Stomach (tissue), 9 donors: ENCODE data around the gene NMT1. TPM values are rescaled to one million over a fixed set of nuclear protein-coding genes. Genes with fewer than 3 reads are reported as not detected.

Experiments
- DNase-seq, 2 donors: peaks; one replicate each; pipeline versions ENCODE4 v3.0.0 to v3.0.0-alpha.2; 2013 to 2019
- H3K27ac ChIP-seq, 5 donors: fragments of 200-600 bp in 4 of 5; sonication (generic) in 4 of 5; one replicate each; pipeline ENCODE4 v1.5.1; 2013 to 2019; ENCODE audit warnings: mild to moderate bottlenecking in 1 of 5, moderate library complexity in 1 of 5
- H3K27me3 ChIP-seq, 3 donors: fragments of 200-600 bp; sonication (generic); one replicate each; pipeline ENCODE4 v1.5.1; 2017 to 2019; ENCODE audit warnings: mixed run types in 1 of 3
- H3K36me3 ChIP-seq, 4 donors: fragments of 200-600 bp; sonication (generic); 1 replicate in 3 of 4; 2 replicates in 1 of 4; pipeline ENCODE4 v1.5.1; 2016 to 2019
- H3K4me1 ChIP-seq, 4 donors: fragments of 200-600 bp; sonication (generic); one replicate each; pipeline ENCODE4 v1.5.1; 2016 to 2019
- H3K4me3 ChIP-seq, 4 donors: fragments of 200-600 bp; sonication (generic) in 3 of 4; one replicate each; pipeline ENCODE4 v1.5.1; 2016 to 2019; ENCODE audit warnings: mild to moderate bottlenecking in 1 of 4
- H3K9me3 ChIP-seq, 4 donors: fragments of 200-600 bp; sonication (generic); one replicate each; pipeline ENCODE4 v1.5.1; 2016 to 2019
- CTCF ChIP-seq, 7 experiments: fragments of 450-650 bp in 4 of 7; fragments of 200-600 bp in 3 of 7; sonication (generic) in 3 of 7; IDR thresholded peaks; one replicate each; pipeline ENCODE4 v1.5.1; 2016 to 2019; ENCODE audit warnings: antibody characterized with exemption in 7 of 7, control low read depth in 2 of 7, mild to moderate bottlenecking in 1 of 7
- EP300 ChIP-seq: sonication (generic); formaldehyde crosslinking; IDR thresholded peaks from one replicate; pipeline ENCODE4 v1.6.1; 2017; ENCODE audit warnings: antibody characterized with exemption
- POLR2A ChIP-seq, 4 donors: fragments of 450-650 bp; IDR thresholded peaks; one replicate each; pipeline ENCODE4 v1.6.1; 2016; ENCODE audit warnings: antibody characterized with exemption in 4 of 4, control low read depth in 2 of 4, mild to moderate bottlenecking in 1 of 4, moderate library complexity in 1 of 4
- POLR2AphosphoS5 ChIP-seq, 3 donors: sonication (generic); formaldehyde crosslinking; IDR thresholded peaks; one replicate each; pipeline ENCODE4 v1.6.1; 2016; ENCODE audit warnings: antibody characterized with exemption in 3 of 3
- WGBS, 5 donors: extraction: QIAGEN DNeasy Blood & Tissue Kit in 3 of 5; methylation state at CpG; one replicate each; pipeline versions ENCODE4 v1.1.5 to v1.1.7; 2013 to 2018; 5-methylcytosine and 5-hydroxymethylcytosine counted together
- intact Hi-C: fragments of 100-400 bp; cut with DNase I; formaldehyde crosslinking; loops from one replicate; pipeline ENCODE4 v1.15.1; 2023; ENCODE audit warnings: low total_unique reads
- polyA plus RNA-seq, 3 donors: library from polyadenylated mRNA; stranded (reverse); fragments of 200-250 nt; gene quantifications; one replicate each; pipeline ENCODE4 v1.2.3, GENCODE V29; 2013
- total RNA-seq, 5 donors: library from RNA; depleted of rRNA; stranded (reverse); fragments of >200 nt; gene quantifications; one replicate each; pipeline versions ENCODE4 v1.1.0 to v1.2.3, GENCODE V29; 2014 to 2016
- donor health status: healthy with polysubstance abuse.
- donor health status: Bipolar disorder and iron deficiency.
- donor health status: healthy.

NMT1 gene
- total and polyA plus RNA-seq, 8 donors, result 23.3 to 230 (median 73.5) TPM

GRCh38 chr17:45127548-45128300 is 66.6 kb downstream of the NMT1 start:
- H3K36me3 ChIP-seq, result no peaks in the 10 kb centered on the region
- H3K9me3 ChIP-seq, result no peaks in the 10 kb centered on the region
- peak; percentile 88 to 89 for DNase-seq
- peak overlapping the region in 2 of 4 donors; percentile 10 to 13 for H3K4me3 ChIP-seq
- no peaks in the 10 kb centered on the region for H3K27me3 ChIP-seq
- H3K4me1 ChIP-seq, result peaks cover 65 to 86% (median 79%) of the 10 kb centered on the region in 4 donors
- 21 to 48% (median 21%) methylated on average over 18 to 20 of the region's 20 CpGs for WGBS, 5 donors
- intact Hi-C loops, result no loop called here
- peak overlapping the region; percentile 83 to 99 (median 96) for H3K27ac ChIP-seq
- TF ChIP-seq POLR2AphosphoS5 (IDR thresholded peaks at IDR 0.05), result peak in 1 of 3 donors; percentile 36
- TF ChIP-seq POLR2A (IDR thresholded peaks at IDR 0.05), result no peak

- no peaks in the 10 kb centered on the region for H3K27me3 ChIP-seq
- H3K27ac ChIP-seq, result peak overlapping the region; percentile 83 to 99 (median 96)
- H3K4me1 ChIP-seq, result peaks cover 59 to 84% (median 76%) of the 10 kb centered on the region in 4 donors
- H3K9me3 ChIP-seq, result no peaks in the 10 kb centered on the region
- DNase-seq, result no peak
- peak overlapping the region in 2 of 4 donors; percentile 10 to 13 for H3K4me3 ChIP-seq
- TF ChIP-seq EP300 (no peak), POLR2AphosphoS5 (IDR thresholded peaks at IDR 0.05) (no peak), POLR2A (IDR thresholded peaks at IDR 0.05) (no peak), CTCF (IDR thresholded peaks at IDR 0.05) (no peak)
- H3K36me3 ChIP-seq, result no peaks in the 10 kb centered on the region
- intact Hi-C loops, result no loop called here
- 77 to 87% (median 81%) methylated on average over 4 to 5 of the region's 5 CpGs for WGBS, 5 donors
Measured at GRCh38 chr17:45128331-45128730, 67.2 kb downstream of the NMT1 start.

GRCh38 chr17:45128989-45129388 is 67.9 kb downstream of the NMT1 start:
- no peak overlapping the region for H3K4me3 ChIP-seq
- 93 to 99% (median 97%) methylated on average over 2 of the region's 2 CpGs for WGBS, 5 donors
- intact Hi-C loops, result no loop called here
- peaks cover 52 to 78% (median 69%) of the 10 kb centered on the region in 4 donors for H3K4me1 ChIP-seq
- TF ChIP-seq POLR2AphosphoS5 (IDR thresholded peaks at IDR 0.05), result no peak
- TF ChIP-seq CTCF (IDR thresholded peaks at IDR 0.05), result no peak
- no peak for TF ChIP-seq POLR2A (IDR thresholded peaks at IDR 0.05)
- TF ChIP-seq EP300, result no peak
- H3K27ac ChIP-seq, result peak overlapping the region; percentile 83 to 99 (median 96)
- H3K27me3 ChIP-seq, result no peaks in the 10 kb centered on the region
- H3K36me3 ChIP-seq, result no peaks in the 10 kb centered on the region
- DNase-seq, result no peak
- H3K9me3 ChIP-seq, result no peaks in the 10 kb centered on the region

- Histone ChIP-seq H3K27me3 (no peaks in the 10 kb centered on the region), H3K9me3 (no peaks in the 10 kb centered on the region), H3K4me1 (peaks cover 47 to 73% (median 64%) of the 10 kb centered on the region in 4 donors), H3K27ac (peak overlapping the region; percentile 55 to 99 (median 96)), H3K4me3 (no peak overlapping the region), H3K36me3 (no peaks in the 10 kb centered on the region)
- DNase-seq, result peak in 1 of 2 donors; percentile 60
- TF ChIP-seq POLR2A (IDR thresholded peaks at IDR 0.05) (no peak), POLR2AphosphoS5 (IDR thresholded peaks at IDR 0.05) (peak; percentile 41 to 77 (median 70))
- 69 to 83% (median 75%) methylated on average over 3 to 10 of the region's 10 CpGs for WGBS, 5 donors
- intact Hi-C loops, result no loop called here
Measured at GRCh38 chr17:45129426-45129939, 68.4 kb downstream of the NMT1 start.

- Histone ChIP-seq H3K27me3 (no peaks in the 10 kb centered on the region), H3K9me3 (no peaks in the 10 kb centered on the region), H3K36me3 (no peaks in the 10 kb centered on the region), H3K4me3 (peak overlapping the region in 3 of 4 donors; percentile 88 to 94 (median 93)), H3K4me1 (peaks cover 45 to 73% (median 65%) of the 10 kb centered on the region in 4 donors), H3K27ac (peak overlapping the region; percentile 55 to 99 (median 96))
- TF ChIP-seq CTCF (IDR thresholded peaks at IDR 0.05), result no peak
- peak in 2 of 3 donors; percentile 47 to 54 for TF ChIP-seq POLR2AphosphoS5 (IDR thresholded peaks at IDR 0.05)
- WGBS, 5 donors, result 50 to 67% (median 62%) methylated on average over 7 to 13 of the region's 13 CpGs
- intact Hi-C loops, result no loop called here
- DNase-seq, result peak; percentile 62 to 74
Measured at GRCh38 chr17:45129940-45130680, 69.0 kb downstream of the NMT1 start.
